Heart left ventricle (tissue), 16 donors: ENCODE measurements around the gene G3BP1. TPM values are rescaled to one million over a fixed set of nuclear protein-coding genes. Genes with fewer than 3 reads are reported as not detected.
"Not testable (repeated sequence)": the region's sequence is repeated elsewhere in the genome, so short reads cannot be mapped to it uniquely, and the experiment has no call there.

ENCODE experiments used
- ATAC-seq, 4 donors: fragments of 200-7000 bp; cut with Tn5 transposase; one replicate each; pipeline ENCODE4 v1.9.1; 2020 to 2022; ENCODE audit warnings: moderate library complexity in 4 of 4, mild to moderate bottlenecking in 3 of 4, moderate number of reproducible peaks in 1 of 4
- DNase-seq, 5 donors: peaks; one replicate each; pipeline ENCODE4 v3.0.0-alpha.2; 2020
- H3K27ac ChIP-seq, 12 donors: fragments of 200-600 bp; sonication (generic) in 4 of 12; one replicate each; pipeline versions ENCODE4 v1.5.0 to v1.8.0; 2016 to 2022; ENCODE audit warnings: mild to moderate bottlenecking in 2 of 12
- H3K27me3 ChIP-seq, 9 donors: fragments of 200-600 bp; sonication (generic) in 2 of 9; one replicate each; pipeline versions ENCODE4 v1.5.1 to v1.8.0; 2016 to 2022; ENCODE audit warnings: mild to moderate bottlenecking in 3 of 9
- H3K36me3 ChIP-seq, 9 donors: fragments of 200-600 bp; sonication (generic) in 2 of 9; one replicate each; pipeline versions ENCODE4 v1.5.0 to v1.8.0; 2018 to 2022; ENCODE audit warnings: mild to moderate bottlenecking in 2 of 9
- H3K4me1 ChIP-seq, 12 donors: fragments of 200-600 bp; sonication (generic) in 4 of 12; one replicate each; pipeline versions ENCODE4 v1.5.0 to v1.8.0; 2016 to 2022; ENCODE audit warnings: mild to moderate bottlenecking in 3 of 12
- H3K4me3 ChIP-seq, 12 donors: fragments of 200-600 bp; sonication (generic) in 4 of 12; one replicate each; pipeline versions ENCODE4 v1.5.0 to v1.8.0; 2017 to 2022; ENCODE audit warnings: mild to moderate bottlenecking in 9 of 12, moderate library complexity in 4 of 12
- H3K9me3 ChIP-seq, 12 donors: fragments of 200-600 bp; sonication (generic) in 4 of 12; one replicate each; pipeline versions ENCODE4 v1.5.0 to v1.8.0; 2016 to 2022; ENCODE audit warnings: mild to moderate bottlenecking in 1 of 12
- CTCF ChIP-seq, 12 donors: fragments of 200-600 bp; sonication (generic) in 4 of 12; IDR thresholded peaks; one replicate each; pipeline versions ENCODE4 v1.5.0 to v1.8.0; 2018 to 2022; ENCODE audit warnings: antibody characterized with exemption in 12 of 12, mild to moderate bottlenecking in 5 of 12
- POLR2A ChIP-seq, 2 donors: fragments of 450-650 bp; IDR thresholded peaks; one replicate each; pipeline ENCODE4 v1.6.1; 2017; ENCODE audit warnings: antibody characterized with exemption in 2 of 2, mild to moderate bottlenecking in 2 of 2, moderate library complexity in 2 of 2
- WGBS, 4 donors: extraction: QIAGEN DNeasy Blood & Tissue Kit in 2 of 4; methylation state at CpG; one replicate each; pipeline versions ENCODE4 v1.1.5 to v1.1.7; 2013 to 2018; 5-methylcytosine and 5-hydroxymethylcytosine counted together
- intact Hi-C, 10 donors: fragments of 100-400 bp; cut with DNase I; formaldehyde crosslinking; loops; one replicate each; pipeline versions ENCODE4 v1.11.1 to v1.14.2; 2022
- long read RNA-seq, 3 donors: library from polyadenylated mRNA; unstranded; transcript quantifications; one replicate each; pipeline ENCODE4 v2.0.0, GENCODE V29; 2020 to 2021
- polyA plus RNA-seq, 2 donors: library from polyadenylated mRNA; stranded (reverse); fragments of 200-250 nt; gene quantifications; one replicate each; pipeline ENCODE4 v1.2.3, GENCODE V29; 2013
- total RNA-seq, 9 donors: library from RNA; depleted of rRNA in 2 of 9; stranded (reverse); fragments of >200 nt in 2 of 9; fragmentation: NEBNext Ultra II Directional in 3 of 9; extraction: Animal tissue kit (Norgen Biotek cat#: 25700) in 3 of 9; gene quantifications; one replicate each; pipeline versions ENCODE4 v1.1.0 to v1.2.4, GENCODE V29; 2016 to 2023
- donor health status: ischemic (EF 13 %, LVEDD 7.1; RV severe dilation, severe dysfunction).
- donor health status: healthy with polysubstance abuse.
- donor health status: DM: no; HTN: yes; CAD: no.
- donor health status: DM: no; HTN: no; CAD: no.
- donor health status: ischemic (EF 25% LVEDD 6.9; RV normal size, moderate dysfunction).
- donor health status: ischemic (EF 25% LVEDD 5.7; RV mildly dilated, moderate dysfunction).
- donor health status: healthy.
- donor health status: DM: yes; HTN: yes; CAD: no.
- donor health status: ischemic (EF 35%, LVEDD 5.7; RV mildly dilated, moderate dysfunction).
- donor health status: nonischemic (EF 11% LVEDD 7.7; RV severe dilation, severe dysfunction).
- donor health status: DM: yes; HTN: yes; CAD: no.
- donor health status: PGD.
- donor health status: ischemic (EF 29% LVEDD 5.4; RV normal size, mild dysfunction).
- donor health status: nonischemic (EF 23%, LVEDD 6.1; RV moderate dilation, normal function).

Gene G3BP1
- total RNA-seq (100 to 1,000 TPM in 4 of 9 donors, 10 to 100 TPM in 5; 64.5 to 133 (median 98.1) TPM), polyA plus RNA-seq (10 to 100 TPM; 12.7 to 29.0 TPM)
- long read RNA-seq, donor 1, full-length matches to known transcripts, result 127 of 154 reads
- long read RNA-seq, donor 1, partial matches to known transcripts, result 10 of 154 reads
- long read RNA-seq, donor 1, other reads (novel, unspliced or antisense), result 17 of 154 reads
- long read RNA-seq, donor 2, full-length matches to known transcripts, result 497 of 557 reads
- long read RNA-seq, donor 2, partial matches to known transcripts, result 26 of 557 reads
- long read RNA-seq, donor 2, other reads (novel, unspliced or antisense), result 34 of 557 reads
- long read RNA-seq, donor 3, full-length matches to known transcripts, result 128 of 154 reads
- long read RNA-seq, donor 3, partial matches to known transcripts, result 16 of 154 reads
- long read RNA-seq, donor 3, other reads (novel, unspliced or antisense), result 10 of 154 reads

GRCh38 chr5:151771259-151772028, at the start of gene G3BP1:
G3BP1 (plus strand) TSS chr5:151771954; CDS start chr5:151786621, 14,667 bp downstream.
- H3K4me3 ChIP-seq, result peak within 1 kb of the TSS; percentile 56 to 93 (median 77)
- H3K27ac ChIP-seq, result peak within 1 kb of the TSS; percentile 96 to 100 (median 98)
- peak; percentile 93 to 97 (median 94) for ATAC-seq
- no peaks in the 10 kb centered on the region for H3K27me3 ChIP-seq
- WGBS, 4 donors, result 0 to 1% (median 0%) methylated on average over 39 to 49 of the region's 49 CpGs
- H3K36me3 ChIP-seq, result peaks cover 0 to 6% (median 0%) of the 10 kb centered on the region in 9 donors
- peak; percentile 100 for DNase-seq
- H3K9me3 ChIP-seq, result no peaks in the 10 kb centered on the region
- TF ChIP-seq CTCF (IDR thresholded peaks at IDR 0.05) (peak; percentile 53 to 89 (median 67)), POLR2A (IDR thresholded peaks at IDR 0.05) (peak; percentile 91 to 99)
- intact Hi-C loops, result loop anchor here in 1 of 10 donors (5.0 kb wide), 1 partner anchor 41 kb away; no protein-coding TSS in a partner anchor
- H3K4me1 ChIP-seq, result peaks cover 0 to 52% (median 42%) of the 10 kb centered on the region in 12 donors

DNA sequence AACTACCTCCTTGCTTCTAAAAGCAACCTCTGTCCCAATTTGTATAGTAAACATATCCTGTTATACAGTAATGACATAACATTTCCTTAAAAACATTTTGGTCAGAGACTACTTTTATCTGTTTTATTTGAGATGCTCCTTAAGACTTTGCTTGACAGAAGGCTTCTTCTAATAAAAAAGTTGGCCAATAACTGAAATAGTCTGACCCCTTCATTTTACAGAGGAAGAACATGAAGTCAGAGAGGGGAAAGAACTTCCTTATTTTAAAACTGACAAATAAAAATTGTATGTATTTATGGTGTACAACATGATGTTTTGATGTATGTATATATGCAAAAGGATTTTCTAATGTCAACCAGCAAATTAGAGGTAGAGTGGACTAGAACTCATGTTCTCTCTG, 49.2 kb upstream of the G3BP1 start:
- TF ChIP-seq POLR2A (IDR thresholded peaks at IDR 0.05) (no peak), CTCF (IDR thresholded peaks at IDR 0.05) (no peak)
- ATAC-seq (no peak), DNase-seq (no peak)
- no peak overlapping the region for H3K4me3 ChIP-seq
- H3K9me3 ChIP-seq, result no peaks in the 10 kb centered on the region
- H3K36me3 ChIP-seq, result no peaks in the 10 kb centered on the region
- H3K27ac ChIP-seq, result no peak overlapping the region
- intact Hi-C loops, result loop anchor here in 4 of 10 donors (5.0 kb wide), 2 partner anchors 60 to 65 kb away; no protein-coding TSS in a partner anchor
- H3K4me1 ChIP-seq, result peaks cover 0 to 48% (median 10%) of the 10 kb centered on the region in 12 donors
- H3K27me3 ChIP-seq, result no peaks in the 10 kb centered on the region

DNA sequence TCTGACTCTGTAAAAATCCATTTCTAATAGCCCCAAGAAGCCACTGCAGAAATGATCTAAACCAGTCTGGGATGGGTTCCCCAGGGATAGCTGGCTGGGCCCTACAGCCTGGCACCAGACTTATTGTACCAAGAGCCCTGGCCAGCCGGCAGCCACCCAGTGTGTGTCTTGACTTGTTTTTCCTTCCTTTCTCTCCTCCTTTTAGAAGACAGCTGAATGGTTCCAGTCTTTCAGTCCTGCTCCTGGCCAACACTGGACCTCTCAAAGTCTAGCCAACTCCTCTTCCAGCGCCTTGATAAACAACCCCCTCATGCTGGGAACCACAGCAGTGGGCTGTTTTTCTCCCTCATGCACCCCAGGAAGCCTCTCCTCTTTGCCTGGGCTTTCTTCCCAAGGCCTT, 47.4 kb upstream of the G3BP1 start:
- no peaks in the 10 kb centered on the region for H3K36me3 ChIP-seq
- ATAC-seq, result peak in 1 of 4 donors; percentile 9
- intact Hi-C loops, result loop anchor here in 4 of 10 donors (5.0 kb wide), 2 partner anchors 62 to 67 kb away; no protein-coding TSS in a partner anchor
- no peaks in the 10 kb centered on the region for H3K27me3 ChIP-seq
- DNase-seq, result no peak
- 68 to 94% (median 81%) methylated on average over 2 of the region's 2 CpGs for WGBS, 4 donors
- TF ChIP-seq POLR2A (IDR thresholded peaks at IDR 0.05) (no peak), CTCF (IDR thresholded peaks at IDR 0.05) (no peak)
- H3K27ac ChIP-seq, result peak overlapping the region in 4 of 12 donors; percentile 5 to 43 (median 20)
- H3K9me3 ChIP-seq, result peaks cover 0 to 3% (median 0%) of the 10 kb centered on the region in 12 donors
- peaks cover 0 to 31% (median under 1%) of the 10 kb centered on the region in 12 donors for H3K4me1 ChIP-seq
- no peak overlapping the region for H3K4me3 ChIP-seq

DNA sequence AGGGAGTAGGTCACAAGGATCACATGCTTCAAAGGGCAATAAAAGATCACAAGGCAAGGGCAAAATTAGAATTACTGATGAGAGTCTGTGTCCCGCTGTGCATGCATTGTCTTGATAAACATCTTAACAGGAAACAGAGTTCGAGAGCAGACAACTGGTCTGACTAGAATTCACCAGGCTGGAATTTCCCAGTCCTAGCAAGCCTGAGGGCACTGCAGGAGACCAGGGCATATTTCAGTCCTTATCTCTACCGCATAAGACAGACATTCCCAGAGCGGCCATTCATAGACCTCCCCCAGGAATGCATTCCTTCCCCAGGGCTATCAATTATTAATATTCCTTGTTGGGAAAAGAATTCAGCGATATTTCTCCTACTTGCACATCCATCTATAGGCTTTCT, 42.2 kb upstream of the G3BP1 start:
- peaks cover 0 to 14% (median 0%) of the 10 kb centered on the region in 12 donors for H3K9me3 ChIP-seq
- H3K36me3 ChIP-seq, ATAC-seq, DNase-seq, H3K27me3 ChIP-seq, H3K4me1 ChIP-seq, intact Hi-C loops, H3K27ac ChIP-seq, H3K4me3 ChIP-seq: not testable (repeated sequence)
- 76 to 86% (median 80%) methylated on average over 5 of the region's 5 CpGs for WGBS, 4 donors
